ENCODE data around the gene OLFM3.

The OLFM3 gene

DNA sequence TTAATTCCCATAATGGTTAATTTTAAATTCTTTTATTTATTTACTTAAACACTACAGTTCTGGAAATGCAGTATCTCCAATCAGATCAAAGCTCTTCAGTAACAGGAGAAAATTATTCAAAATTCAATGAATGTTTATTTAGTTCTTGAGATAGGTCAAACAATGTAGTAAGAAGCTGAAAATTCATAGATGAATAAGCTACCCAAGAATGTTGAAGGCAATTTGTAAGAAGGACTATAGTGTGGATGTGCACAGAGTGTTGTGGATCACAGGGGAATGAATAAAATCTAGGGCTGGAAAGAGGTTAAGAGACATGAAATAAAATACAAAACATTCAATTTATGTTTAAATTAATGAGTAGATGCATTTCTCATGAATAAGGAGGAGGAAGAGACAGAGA lies 72.0 kb downstream of the OLFM3 start:
- no peak for TF ChIP-seq CSRNP3 (CRISPR knock-in tag; IDR thresholded peaks at IDR 0.05)
- no peak for TF ChIP-seq CREB5 (CRISPR knock-in tag; IDR thresholded peaks at IDR 0.05; ENCODE audit: low read depth)
- no peak for TF ChIP-seq ESRRG (CRISPR knock-in tag; IDR thresholded peaks at IDR 0.05)
- TF ChIP-seq PPARA (CRISPR knock-in tag; IDR thresholded peaks at IDR 0.05; ENCODE audit: borderline replicate concordance), result no peak
- TF ChIP-seq SNAI2 (CRISPR knock-in tag; IDR thresholded peaks at IDR 0.05), result no peak
- TF ChIP-seq TOX (CRISPR knock-in tag; IDR thresholded peaks at IDR 0.05; ENCODE audit: borderline replicate concordance), result no peak
- no peak for TF ChIP-seq TCF4 (CRISPR knock-in tag; IDR thresholded peaks at IDR 0.05; ENCODE audit: borderline replicate concordance)
- TF ChIP-seq, protein P1, sequence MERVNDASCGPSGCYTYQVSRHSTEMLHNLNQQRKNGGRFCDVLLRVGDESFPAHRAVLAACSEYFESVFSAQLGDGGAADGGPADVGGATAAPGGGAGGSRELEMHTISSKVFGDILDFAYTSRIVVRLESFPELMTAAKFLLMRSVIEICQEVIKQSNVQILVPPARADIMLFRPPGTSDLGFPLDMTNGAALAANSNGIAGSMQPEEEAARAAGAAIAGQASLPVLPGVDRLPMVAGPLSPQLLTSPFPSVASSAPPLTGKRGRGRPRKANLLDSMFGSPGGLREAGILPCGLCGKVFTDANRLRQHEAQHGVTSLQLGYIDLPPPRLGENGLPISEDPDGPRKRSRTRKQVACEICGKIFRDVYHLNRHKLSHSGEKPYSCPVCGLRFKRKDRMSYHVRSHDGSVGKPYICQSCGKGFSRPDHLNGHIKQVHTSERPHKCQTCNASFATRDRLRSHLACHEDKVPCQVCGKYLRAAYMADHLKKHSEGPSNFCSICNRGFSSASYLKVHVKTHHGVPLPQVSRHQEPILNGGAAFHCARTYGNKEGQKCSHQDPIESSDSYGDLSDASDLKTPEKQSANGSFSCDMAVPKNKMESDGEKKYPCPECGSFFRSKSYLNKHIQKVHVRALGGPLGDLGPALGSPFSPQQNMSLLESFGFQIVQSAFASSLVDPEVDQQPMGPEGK (CRISPR knock-in tag; IDR thresholded peaks at IDR 0.05; ENCODE audit: borderline replicate concordance), result no peak
- no peak for TF ChIP-seq ZNF565 (CRISPR knock-in tag; conservative IDR thresholded peaks at IDR 0.05; ENCODE audit: low read depth)
- TF ChIP-seq, protein P2, sequence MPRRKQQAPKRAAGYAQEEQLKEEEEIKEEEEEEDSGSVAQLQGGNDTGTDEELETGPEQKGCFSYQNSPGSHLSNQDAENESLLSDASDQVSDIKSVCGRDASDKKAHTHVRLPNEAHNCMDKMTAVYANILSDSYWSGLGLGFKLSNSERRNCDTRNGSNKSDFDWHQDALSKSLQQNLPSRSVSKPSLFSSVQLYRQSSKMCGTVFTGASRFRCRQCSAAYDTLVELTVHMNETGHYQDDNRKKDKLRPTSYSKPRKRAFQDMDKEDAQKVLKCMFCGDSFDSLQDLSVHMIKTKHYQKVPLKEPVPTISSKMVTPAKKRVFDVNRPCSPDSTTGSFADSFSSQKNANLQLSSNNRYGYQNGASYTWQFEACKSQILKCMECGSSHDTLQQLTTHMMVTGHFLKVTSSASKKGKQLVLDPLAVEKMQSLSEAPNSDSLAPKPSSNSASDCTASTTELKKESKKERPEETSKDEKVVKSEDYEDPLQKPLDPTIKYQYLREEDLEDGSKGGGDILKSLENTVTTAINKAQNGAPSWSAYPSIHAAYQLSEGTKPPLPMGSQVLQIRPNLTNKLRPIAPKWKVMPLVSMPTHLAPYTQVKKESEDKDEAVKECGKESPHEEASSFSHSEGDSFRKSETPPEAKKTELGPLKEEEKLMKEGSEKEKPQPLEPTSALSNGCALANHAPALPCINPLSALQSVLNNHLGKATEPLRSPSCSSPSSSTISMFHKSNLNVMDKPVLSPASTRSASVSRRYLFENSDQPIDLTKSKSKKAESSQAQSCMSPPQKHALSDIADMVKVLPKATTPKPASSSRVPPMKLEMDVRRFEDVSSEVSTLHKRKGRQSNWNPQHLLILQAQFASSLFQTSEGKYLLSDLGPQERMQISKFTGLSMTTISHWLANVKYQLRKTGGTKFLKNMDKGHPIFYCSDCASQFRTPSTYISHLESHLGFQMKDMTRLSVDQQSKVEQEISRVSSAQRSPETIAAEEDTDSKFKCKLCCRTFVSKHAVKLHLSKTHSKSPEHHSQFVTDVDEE (CRISPR knock-in tag; IDR thresholded peaks at IDR 0.05), result no peak
- no peak for TF ChIP-seq BACH2 (CRISPR knock-in tag; IDR thresholded peaks at IDR 0.05; ENCODE audit: borderline replicate concordance)
- no peak for TF ChIP-seq ZC3H10 (CRISPR knock-in tag; IDR thresholded peaks at IDR 0.05)
- TF ChIP-seq ARNTL (CRISPR knock-in tag; IDR thresholded peaks at IDR 0.05; ENCODE audit: borderline replicate concordance, low read depth), result no peak
- no peak for TF ChIP-seq ZNF8 (CRISPR knock-in tag; IDR thresholded peaks at IDR 0.05)
- TF ChIP-seq ISL1 (CRISPR knock-in tag; IDR thresholded peaks at IDR 0.05), result no peak
- TF ChIP-seq ZFP30 (CRISPR knock-in tag; IDR thresholded peaks at IDR 0.05), result no peak
- no peak for TF ChIP-seq GLIS3 (CRISPR knock-in tag; IDR thresholded peaks at IDR 0.05)
- no peak for TF ChIP-seq ZFP3 (CRISPR knock-in tag; IDR thresholded peaks at IDR 0.05)
- no peak for TF ChIP-seq OSR1 (CRISPR knock-in tag; IDR thresholded peaks at IDR 0.05)
- ATAC-seq, result no peak

DNA sequence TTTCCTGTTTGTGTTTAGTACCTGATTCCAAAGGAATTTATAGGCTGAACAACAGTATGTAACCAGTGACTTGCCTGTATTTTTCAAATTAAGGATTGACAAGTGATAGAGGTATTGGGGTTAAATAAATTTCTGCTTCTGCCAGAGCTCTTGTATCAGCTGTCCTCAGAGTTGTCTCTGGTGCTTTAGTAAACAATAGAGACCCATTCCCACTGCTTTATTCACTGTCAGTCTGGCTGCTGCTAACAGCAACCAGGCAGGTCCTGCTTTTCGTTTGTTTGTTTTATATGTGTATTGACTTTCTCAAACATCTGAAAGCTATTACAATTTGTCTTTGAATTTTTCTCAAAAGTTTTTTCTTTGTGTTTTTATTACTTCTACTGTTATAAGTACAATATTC lies 76.1 kb downstream of the OLFM3 start:
- TF ChIP-seq ARNTL (CRISPR knock-in tag; IDR thresholded peaks at IDR 0.05; ENCODE audit: borderline replicate concordance, low read depth) (no peak), BACH2 (CRISPR knock-in tag; IDR thresholded peaks at IDR 0.05; ENCODE audit: borderline replicate concordance) (no peak), POU6F1 (CRISPR knock-in tag; IDR thresholded peaks at IDR 0.05; ENCODE audit: borderline replicate concordance, low read depth) (no peak), ZNF70 (CRISPR knock-in tag; IDR thresholded peaks at IDR 0.05) (no peak), PPARA (CRISPR knock-in tag; IDR thresholded peaks at IDR 0.05; ENCODE audit: borderline replicate concordance) (no peak), CSDC2 (CRISPR knock-in tag; IDR thresholded peaks at IDR 0.05) (no peak), SNAI2 (CRISPR knock-in tag; IDR thresholded peaks at IDR 0.05) (no peak), CSRNP3 (CRISPR knock-in tag; IDR thresholded peaks at IDR 0.05) (no peak)
- ATAC-seq, result no peak

All from SK-N-SH treated with all-trans-retinoic acid at 6 μM for 48 hours (cell line).